ENCODE data around the gene FAM228B. TPM values are rescaled to one million over a fixed set of nuclear protein-coding genes. Genes with fewer than 3 reads are reported as not detected.
A peak's percentile ranks its signal among the peaks of the same experiment; 100 is the strongest.

Gene FAM228B
- total and polyA plus RNA-seq, 2 donors from 2014 or later, result 23.2 to 35.2 TPM

DNA sequence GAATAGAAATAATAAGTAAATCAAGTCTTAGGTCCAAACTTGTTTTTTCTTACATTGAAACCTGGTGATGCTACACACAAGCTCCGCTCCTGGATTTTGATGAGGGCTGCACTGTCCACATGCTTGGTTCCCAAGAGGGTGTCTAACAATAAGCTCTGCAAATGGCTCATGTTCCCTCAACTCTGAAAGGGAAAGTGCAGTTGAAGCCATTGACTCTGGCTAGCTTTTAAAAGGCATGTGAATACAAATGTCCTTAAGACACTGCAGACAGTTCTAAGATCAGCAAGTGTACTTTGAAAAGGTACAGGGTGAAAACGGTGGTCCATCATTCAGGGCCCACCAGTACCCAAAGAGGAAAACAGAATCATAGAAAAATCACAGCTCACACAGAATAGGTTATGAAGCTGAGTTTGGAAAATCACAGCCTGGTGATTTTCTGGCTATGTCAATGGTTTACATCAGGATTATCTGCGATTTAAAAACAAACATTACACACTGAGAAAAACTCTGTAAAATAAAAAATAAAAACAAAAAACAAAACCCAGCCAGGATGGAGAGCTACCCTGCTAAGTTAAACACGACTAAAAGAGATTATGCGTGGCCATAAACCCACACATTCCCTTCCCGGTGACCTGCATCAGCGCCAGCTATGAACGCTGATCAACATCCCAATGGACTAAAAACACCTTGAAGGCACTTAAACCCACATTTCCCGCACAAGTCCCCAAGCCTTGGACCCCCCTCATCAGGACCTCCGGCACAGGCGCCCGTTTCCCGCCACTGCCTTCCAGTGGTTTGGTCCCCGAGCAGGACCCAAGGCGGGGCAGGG, 689 bp upstream of the FAM228B start:
- intact Hi-C loops (cut with DNase I), result no loop called here
- no peaks in the 10 kb centered on the region for H3K9me3 ChIP-seq (ENCODE audit: control insufficient read depth in 2 of 3, insufficient read depth in 1 of 3, low read length in 3 of 3)
- H3K4me3 ChIP-seq (ENCODE audit: low read length in 3 of 3), result peak overlapping the region; percentile 77 to 83 (median 79)
- peaks cover 0 to 9% (median 2%) of the 10 kb centered on the region in 3 donors for H3K4me1 ChIP-seq (ENCODE audit: control insufficient read depth in 2 of 3, insufficient read depth in 2 of 3, low read depth in 1 of 3, low read length in 3 of 3)
- H3K36me3 ChIP-seq (ENCODE audit: control insufficient read depth in 2 of 3, insufficient read depth in 3 of 3, low read length in 3 of 3), result no peaks in the 10 kb centered on the region
- H3K9ac ChIP-seq (ENCODE audit: low read length in 3 of 3), result peak overlapping the region; percentile 72 to 92 (median 74)
- H3K27me3 ChIP-seq (ENCODE audit: control insufficient read depth, insufficient read depth, low read length), result no peaks in the 10 kb centered on the region
- no peak for FAIRE-seq
- DNase-seq, result peak in 2 of 5 donors; percentile 18 to 21
- TF ChIP-seq, protein P1, sequence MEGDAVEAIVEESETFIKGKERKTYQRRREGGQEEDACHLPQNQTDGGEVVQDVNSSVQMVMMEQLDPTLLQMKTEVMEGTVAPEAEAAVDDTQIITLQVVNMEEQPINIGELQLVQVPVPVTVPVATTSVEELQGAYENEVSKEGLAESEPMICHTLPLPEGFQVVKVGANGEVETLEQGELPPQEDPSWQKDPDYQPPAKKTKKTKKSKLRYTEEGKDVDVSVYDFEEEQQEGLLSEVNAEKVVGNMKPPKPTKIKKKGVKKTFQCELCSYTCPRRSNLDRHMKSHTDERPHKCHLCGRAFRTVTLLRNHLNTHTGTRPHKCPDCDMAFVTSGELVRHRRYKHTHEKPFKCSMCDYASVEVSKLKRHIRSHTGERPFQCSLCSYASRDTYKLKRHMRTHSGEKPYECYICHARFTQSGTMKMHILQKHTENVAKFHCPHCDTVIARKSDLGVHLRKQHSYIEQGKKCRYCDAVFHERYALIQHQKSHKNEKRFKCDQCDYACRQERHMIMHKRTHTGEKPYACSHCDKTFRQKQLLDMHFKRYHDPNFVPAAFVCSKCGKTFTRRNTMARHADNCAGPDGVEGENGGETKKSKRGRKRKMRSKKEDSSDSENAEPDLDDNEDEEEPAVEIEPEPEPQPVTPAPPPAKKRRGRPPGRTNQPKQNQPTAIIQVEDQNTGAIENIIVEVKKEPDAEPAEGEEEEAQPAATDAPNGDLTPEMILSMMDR (IDR thresholded peaks at IDR 0.05; ENCODE audit: borderline replicate concordance, extremely low read depth, insufficient read depth), result no peak
- peak overlapping the region; percentile 79 to 90 for H3K27ac ChIP-seq (ENCODE audit: low read depth in 2 of 2, low read length in 2 of 2)

DNA sequence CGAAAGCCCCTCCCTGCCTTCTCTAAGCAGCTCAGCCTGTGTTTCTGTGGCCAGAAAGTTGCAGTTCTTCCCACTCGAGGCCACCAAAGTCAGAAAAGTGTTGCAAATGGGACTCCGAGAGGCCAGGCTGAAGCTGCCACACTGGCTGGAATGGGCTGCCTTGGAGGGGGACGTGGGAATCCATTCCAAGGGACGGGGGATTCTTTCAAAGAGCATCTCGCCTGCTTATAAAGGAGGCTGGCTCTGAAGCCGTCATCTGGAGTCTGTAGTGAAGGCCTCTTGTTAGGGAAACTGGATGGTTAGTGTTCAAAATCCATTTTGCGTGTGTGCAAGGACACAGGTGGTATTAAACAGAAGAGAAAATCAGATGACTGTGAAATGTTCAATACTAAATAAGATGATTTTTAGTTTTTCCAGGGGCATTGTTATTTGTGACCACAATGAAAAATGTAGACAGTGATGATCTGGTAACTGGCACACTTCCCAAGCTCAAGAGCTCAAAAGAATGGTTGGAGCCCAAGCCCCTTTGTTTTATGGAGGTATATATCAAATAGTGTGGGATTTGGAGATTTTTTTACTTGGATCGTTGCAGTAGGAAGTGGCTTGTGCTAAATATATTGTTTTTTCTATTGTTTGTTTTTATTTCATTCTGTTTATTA, 782 bp downstream of the FAM228B start:
- FAIRE-seq, result no peak
- DNase-seq, result no peak
- TF ChIP-seq, protein P1 (IDR thresholded peaks at IDR 0.05; ENCODE audit: borderline replicate concordance, extremely low read depth, insufficient read depth), result no peak

DNA sequence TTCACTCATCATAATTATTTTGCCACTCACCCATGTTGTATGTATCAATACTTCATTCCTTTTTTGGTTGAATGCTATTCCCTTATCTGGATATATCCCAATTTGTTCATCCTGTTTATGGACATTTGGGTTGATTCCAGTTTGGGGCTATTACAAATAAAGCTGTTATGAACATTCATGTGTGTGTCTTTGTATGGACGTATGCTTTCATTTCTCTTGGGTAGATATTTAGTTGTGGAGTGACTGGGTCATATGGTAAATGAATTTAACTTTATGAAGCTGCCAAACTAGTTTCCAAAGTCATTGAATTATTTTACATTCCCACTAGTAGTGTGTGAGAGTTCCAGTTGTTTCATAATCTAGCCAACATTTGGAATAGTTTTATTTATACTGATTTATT, 2.7 kb downstream of the FAM228B start:
- Histone ChIP-seq H3K9ac (ENCODE audit: low read length in 3 of 3) (no peak overlapping the region), H3K27me3 (ENCODE audit: control insufficient read depth, insufficient read depth, low read length) (no peaks in the 10 kb centered on the region), H3K36me3 (ENCODE audit: control insufficient read depth in 2 of 3, insufficient read depth in 3 of 3, low read length in 3 of 3) (no peaks in the 10 kb centered on the region), H3K4me1 (ENCODE audit: control insufficient read depth in 2 of 3, insufficient read depth in 2 of 3, low read depth in 1 of 3, low read length in 3 of 3) (peaks cover 0 to 9% (median 2%) of the 10 kb centered on the region in 3 donors), H3K9me3 (ENCODE audit: control insufficient read depth in 2 of 3, insufficient read depth in 1 of 3, low read length in 3 of 3) (no peaks in the 10 kb centered on the region), H3K4me3 (ENCODE audit: low read length in 3 of 3) (no peak overlapping the region), H3K27ac (ENCODE audit: low read depth in 2 of 2, low read length in 2 of 2) (no peak overlapping the region)
- no peak for FAIRE-seq
- TF ChIP-seq, protein P1 (IDR thresholded peaks at IDR 0.05; ENCODE audit: borderline replicate concordance, extremely low read depth, insufficient read depth), result no peak
- intact Hi-C loops (cut with DNase I), result no loop called here
- peak in 1 of 5 donors; percentile 34 for DNase-seq

More for the DNA sequence above, 782 bp downstream of the FAM228B start:
- Histone ChIP-seq H3K9me3 (ENCODE audit: control insufficient read depth in 2 of 3, insufficient read depth in 1 of 3, low read length in 3 of 3) (no peaks in the 10 kb centered on the region), H3K36me3 (ENCODE audit: control insufficient read depth in 2 of 3, insufficient read depth in 3 of 3, low read length in 3 of 3) (no peaks in the 10 kb centered on the region), H3K4me1 (ENCODE audit: control insufficient read depth in 2 of 3, insufficient read depth in 2 of 3, low read depth in 1 of 3, low read length in 3 of 3) (peaks cover 0 to 9% (median 2%) of the 10 kb centered on the region in 3 donors), H3K4me3 (ENCODE audit: low read length in 3 of 3) (peak overlapping the region; percentile 63 to 92 (median 77)), H3K27me3 (ENCODE audit: control insufficient read depth, insufficient read depth, low read length) (no peaks in the 10 kb centered on the region), H3K9ac (ENCODE audit: low read length in 3 of 3) (peak overlapping the region; percentile 24 to 93 (median 93)), H3K27ac (ENCODE audit: low read depth in 2 of 2, low read length in 2 of 2) (peak overlapping the region; percentile 79 to 90)
- intact Hi-C loops (cut with DNase I), result no loop called here
